ENCODE results near the gene PLD1.

GRCh38 chr3:171774521-171774920 is 35.8 kb downstream of the PLD1 start:
- TF ChIP-seq POLR2A (IDR thresholded peaks at IDR 0.05) = no peak
- TF ChIP-seq CTCF (IDR thresholded peaks at IDR 0.05) = no peak
- no peak for TF ChIP-seq EP300 (IDR thresholded peaks at IDR 0.05; ENCODE audit: low read depth)
- TF ChIP-seq POLR2AphosphoS5 (IDR thresholded peaks at IDR 0.05) = no peak

All from transverse colon (tissue), 4 donors.